HepG2 (cell line): ENCODE data around the gene NNMT. TPM values are rescaled to one million over a fixed set of nuclear protein-coding genes. Genes with fewer than 3 reads are reported as not detected.

Experiments used
- ATAC-seq: fragments of 200-7000 bp; cut with Tn5 transposase; 3 replicates; pipeline ENCODE4 v1.9.1; 2020; ENCODE audit warnings: mild to moderate bottlenecking, moderate library complexity
- BruUV-seq: library from RNA; stranded (reverse); fragments of 400-500 nt; replicated peaks from 2 replicates; lab custom pipeline; 2021; lab: Mats Ljungman, UMichigan
- CTCF ChIA-PET: fragments of 300-600 bp; formaldehyde crosslinking; extraction: SDS; loops from one replicate; lab custom pipeline; 2021; ENCODE audit warnings: low total read pairs, inconsistent platforms, low intra/inter-chr PET ratio; lab: Yijun Ruan, JAX
- POLR2A ChIA-PET: fragments of 350-600 bp; sonication (Branson Sonifier 250); formaldehyde crosslinking; loops from one replicate; lab custom pipeline; 2020; ENCODE audit warnings: antibody characterized with exemption, inconsistent platforms; lab: Yijun Ruan, JAX
- DNase-seq: peaks from one replicate; pipeline ENCODE4 v3.0.0-alpha.2; 2015; ENCODE audit warnings: low spot score
- FAIRE-seq: peaks from 3 replicates; lab custom pipeline; 2011; peaks lifted over from hg19 to GRCh38; lab: Jason Lieb, UNC
- H2AFZ ChIP-seq: one replicate; pipeline ENCODE4 v1.6.1; 2011; ENCODE audit warnings: low read length, inconsistent platforms
- H3K27ac ChIP-seq: fragments of 300-600 bp; 3 replicates; pipeline ENCODE4 v1.8.0; 2011; ENCODE audit warnings: mixed run types, mild to moderate bottlenecking, mixed read lengths, low read length, inconsistent platforms; ENCODE audit not compliant: insufficient read depth; ENCODE audit errors: extremely low read length
- H3K27me3 ChIP-seq, 2 experiments: fragments of 200-600 bp in 1 of 2; 2 replicates in 1 of 2; 3 replicates in 1 of 2; pipeline versions ENCODE4 v1.6.0 to v1.8.0; 2011; ENCODE audit warnings: low read length in 2 of 2, mild to moderate bottlenecking in 2 of 2, moderate library complexity in 2 of 2, inconsistent platforms in 1 of 2; ENCODE audit not compliant: insufficient read depth in 2 of 2, control insufficient read depth in 1 of 2
- H3K36me3 ChIP-seq, 2 experiments: fragments of 200-600 bp in 1 of 2; replicated peaks in 1 of 2; 2 replicates in 1 of 2; 3 replicates in 1 of 2; pipeline versions ENCODE4 v1.5.1 to v1.8.0; 2011; ENCODE audit warnings: low read length in 2 of 2, inconsistent platforms in 1 of 2; ENCODE audit not compliant: insufficient read depth in 2 of 2, control insufficient read depth in 1 of 2
- H3K4me1 ChIP-seq: 2 replicates; pipeline ENCODE4 v1.5.1; 2012; ENCODE audit warnings: low read length, inconsistent platforms; ENCODE audit not compliant: insufficient read depth
- H3K4me2 ChIP-seq: 2 replicates; pipeline ENCODE4 v1.6.0; 2011; ENCODE audit warnings: low read depth, low read length, inconsistent platforms
- H3K4me3 ChIP-seq, 3 experiments: fragments of 200-600 bp in 1 of 3; sonication (generic), shearing (Covaris generic) in 1 of 3; replicated peaks in 1 of 3; 2 replicates each; pipeline ENCODE4 v1.5.1; 2011 to 2016; ENCODE audit warnings: low read length in 3 of 3, inconsistent platforms in 2 of 3, low read depth in 2 of 3, mild to moderate bottlenecking in 2 of 3, control low read depth in 1 of 3, mixed read lengths in 1 of 3; ENCODE audit not compliant: insufficient read depth in 1 of 3
- H3K79me2 ChIP-seq: one replicate; pipeline ENCODE4 v1.6.1; 2011; ENCODE audit warnings: low read length, inconsistent platforms; ENCODE audit not compliant: insufficient read depth
- H3K9ac ChIP-seq: 2 replicates; pipeline ENCODE4 v1.6.0; 2011; ENCODE audit warnings: mild to moderate bottlenecking, low read depth, low read length, inconsistent platforms; ENCODE audit not compliant: insufficient read depth
- H3K9me3 ChIP-seq: 2 replicates; pipeline ENCODE4 v1.5.1; 2012; ENCODE audit warnings: mild to moderate bottlenecking, low read length
- H4K20me1 ChIP-seq: 2 replicates; pipeline ENCODE4 v1.6.0; 2011; ENCODE audit warnings: inconsistent platforms, mild to moderate bottlenecking, low read length, moderate library complexity; ENCODE audit not compliant: insufficient read depth
- ARNT ChIP-seq: fragments of 450-650 bp; IDR thresholded peaks from 2 replicates; pipeline ENCODE4 v1.6.1; 2017
- CBFB ChIP-seq: sonication (generic); formaldehyde crosslinking; IDR thresholded peaks from 2 replicates; pipeline ENCODE4 v1.4.0; 2020; ENCODE audit warnings: missing genetic modification reagents
- FOXP1 ChIP-seq, 2 experiments: fragments of 450-650 bp in 1 of 2; IDR thresholded peaks; 2 replicates each; pipeline ENCODE4 v1.6.1; 2017 to 2018; ENCODE audit warnings: antibody characterized with exemption in 1 of 2
- KAT8 ChIP-seq: IDR thresholded peaks from 2 replicates; pipeline ENCODE4 v1.6.1; 2016; ENCODE audit warnings: missing genetic modification reagents, missing compliant biosample characterization
- NR2C2 ChIP-seq: sonication (generic); formaldehyde crosslinking; IDR thresholded peaks from 2 replicates; pipeline ENCODE4 v1.4.0; 2020; ENCODE audit warnings: missing genetic modification reagents, mild to moderate bottlenecking, moderate library complexity, borderline replicate concordance
- PAX8 ChIP-seq: sonication (generic); formaldehyde crosslinking; IDR thresholded peaks from 2 replicates; pipeline ENCODE4 v1.8.0; 2022; ENCODE audit warnings: mild to moderate bottlenecking, missing genetic modification reagents, borderline replicate concordance
- PCBP2 ChIP-seq: fragments of 200-400 bp; formaldehyde crosslinking; optimal IDR thresholded peaks from 2 replicates; pipeline ENCODE3; 2018; ENCODE audit warnings: low read length, low read depth; ENCODE audit not compliant: poor library complexity, severe bottlenecking
- TCF12 ChIP-seq, 2 experiments: fragments of 450-650 bp in 1 of 2; sonication (generic) in 1 of 2; formaldehyde crosslinking in 1 of 2; IDR thresholded peaks; 2 replicates each; pipeline versions ENCODE4 v1.6.1 to v1.8.0; 2017 to 2022; ENCODE audit warnings: antibody characterized with exemption in 1 of 2, mild to moderate bottlenecking in 1 of 2, missing genetic modification reagents in 1 of 2, moderate library complexity in 1 of 2
- THAP11 ChIP-seq: IDR thresholded peaks from 2 replicates; pipeline ENCODE4 v1.6.1; 2016; ENCODE audit warnings: missing biosample characterization, missing genetic modification reagents
- ZFAT ChIP-seq: sonication (generic); formaldehyde crosslinking; conservative IDR thresholded peaks from 2 replicates; pipeline ENCODE4 v1.8.1; 2023; ENCODE audit warnings: missing genetic modification reagents, inconsistent platforms
- ZMYM2 ChIP-seq: sonication (generic); formaldehyde crosslinking; IDR thresholded peaks from 2 replicates; pipeline ENCODE4 v1.8.0; 2022; ENCODE audit warnings: mild to moderate bottlenecking, missing genetic modification reagents
- ZNF180 ChIP-seq: sonication (generic); formaldehyde crosslinking; IDR thresholded peaks from 2 replicates; pipeline ENCODE4 v1.4.0; 2020; ENCODE audit warnings: low read depth, missing genetic modification reagents, borderline replicate concordance
- ZNF256 ChIP-seq: sonication (generic); formaldehyde crosslinking; conservative IDR thresholded peaks from 2 replicates; pipeline ENCODE4 v1.4.0; 2020; ENCODE audit warnings: missing genetic modification reagents
- ZNF350 ChIP-seq: sonication (generic); formaldehyde crosslinking; IDR thresholded peaks from 2 replicates; pipeline ENCODE4 v1.4.0; 2020; ENCODE audit warnings: mild to moderate bottlenecking, low read depth, missing genetic modification reagents, borderline replicate concordance
- ZNF431 ChIP-seq: sonication (generic); formaldehyde crosslinking; IDR thresholded peaks from 2 replicates; pipeline ENCODE4 v1.9.0; 2022; ENCODE audit warnings: missing genetic modification reagents, low read depth, mild to moderate bottlenecking, borderline replicate concordance
- ZNF589 ChIP-seq: sonication (generic); formaldehyde crosslinking; conservative IDR thresholded peaks from 2 replicates; pipeline ENCODE4 v1.8.0; 2022; ENCODE audit warnings: mild to moderate bottlenecking, moderate library complexity, missing genetic modification reagents
- ZNF619 ChIP-seq: sonication (generic); formaldehyde crosslinking; IDR thresholded peaks from 2 replicates; pipeline ENCODE4 v1.4.0; 2020; ENCODE audit warnings: mild to moderate bottlenecking, missing genetic modification reagents
- ZNF775 ChIP-seq: sonication (generic); formaldehyde crosslinking; IDR thresholded peaks from 2 replicates; pipeline ENCODE4 v1.4.0; 2020; ENCODE audit warnings: missing genetic modification reagents, mild to moderate bottlenecking, moderate library complexity, borderline replicate concordance
- WGBS: methylation state at CpG from one replicate; pipeline ENCODE4 v1.1.6; 2017; ENCODE audit warnings: low lambda C conversion rate; 5-methylcytosine and 5-hydroxymethylcytosine counted together
- in situ Hi-C: cut with HindIII; loops from 2 replicates; pipeline ENCODE4 v1.10.0; 2017; ENCODE audit warnings: low pct_unique_long_range_greater_than_20kb; ENCODE audit not compliant: extremely low pct_ligation_motif_present
- intact Hi-C: fragments of 100-400 bp; cut with micrococcal nuclease; formaldehyde crosslinking; loops from one replicate; pipeline ENCODE4 v1.10.0; 2022; ENCODE audit not compliant: unreplicated experiment
- polyA plus RNA-seq, 8 experiments: library from polyadenylated mRNA; depleted of rRNA in 3 of 8; stranded (reverse) in 7 of 8; unstranded in 1 of 8; fragments of >200 nt; fragmentation: Illumina TruSeq in 4 of 8; extraction: Trizol in 4 of 8; gene quantifications; 2 replicates each; pipeline versions ENCODE4 v1.2.1 to v1.2.3, GENCODE V29; 2011 to 2016; ENCODE audit warnings: low read depth in 4 of 8, missing spikeins in 1 of 8, mixed read lengths in 1 of 8; ENCODE audit not compliant: insufficient read depth in 1 of 8
- total RNA-seq, 5 experiments: library from RNA; depleted of rRNA; stranded (reverse); fragments of >200 nt; fragmentation: Illumina TruSeq; extraction: Trizol; gene quantifications; 2 replicates each; pipeline ENCODE4 v1.2.3, GENCODE V29; 2016; ENCODE audit warnings: low read depth in 1 of 5
- TF ChIP-seq, protein P1 (sequence below): IDR thresholded peaks from 2 replicates; pipeline ENCODE4 v1.6.1; 2016; ENCODE audit warnings: missing compliant biosample characterization, missing genetic modification reagents, borderline replicate concordance
- TF ChIP-seq, protein P2 (sequence below): IDR thresholded peaks from 2 replicates; pipeline ENCODE4 v1.4.0; 2020; ENCODE audit warnings: mild to moderate bottlenecking, missing genetic modification reagents

NNMT gene
- total and polyA plus RNA-seq, 2 of the 13 experiments (the other 11 are each of a cell fraction or from before 2014, with no cell fraction given) = 0.13 TPM; not detected in 1

DNA sequence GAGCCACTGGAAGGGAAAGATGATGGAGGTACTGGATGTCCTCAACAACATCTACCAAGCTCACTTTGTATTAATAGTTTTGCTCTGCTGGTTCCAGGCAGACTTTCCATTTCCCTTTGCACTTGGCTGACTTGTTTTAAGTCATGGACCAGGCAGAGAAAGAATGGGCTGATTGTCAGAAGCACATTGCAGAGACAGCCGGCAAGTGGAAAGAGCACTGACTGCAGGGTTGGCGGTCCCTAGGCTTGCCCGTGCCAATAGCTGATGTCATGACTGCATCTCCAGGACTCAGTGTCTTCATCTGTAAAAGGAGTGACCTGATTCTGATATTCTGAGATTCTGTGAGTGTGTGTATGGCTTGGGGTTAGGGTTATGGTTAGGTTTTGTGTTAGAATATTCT is 20.9 kb upstream of the NNMT start:
- no peak overlapping the region for H3K4me2 ChIP-seq
- POLR2A ChIA-PET = no interaction called here
- no peak overlapping the region for H3K4me3 ChIP-seq
- H3K79me2 ChIP-seq = no peaks in the 10 kb centered on the region
- H3K9ac ChIP-seq = no peak overlapping the region
- FAIRE-seq (no peak), ATAC-seq (no peak), DNase-seq (no peak)
- CTCF ChIA-PET = no interaction called here
- H3K9me3 ChIP-seq = no peaks in the 10 kb centered on the region
- no peak overlapping the region for H2AFZ ChIP-seq
- H4K20me1 ChIP-seq = no peaks in the 10 kb centered on the region
- WGBS = 0% methylated on average over 3 of the region's 3 CpGs
- TF ChIP-seq ZNF775 (no peak), NR2C2 (CRISPR knock-in tag) (no peak), ZNF431 (CRISPR knock-in tag) (no peak), ZMYM2 (CRISPR knock-in tag) (no peak), THAP11 (CRISPR knock-in tag) (no peak), ZNF256 (CRISPR knock-in tag) (no peak), TCF12 (IDR thresholded peaks at IDR 0.05) (no peak), TCF12 (CRISPR knock-in tag; IDR thresholded peaks at IDR 0.05) (no peak), PAX8 (CRISPR knock-in tag) (no peak), ZNF350 (no peak), KAT8 (CRISPR knock-in tag) (no peak), ZFAT (CRISPR knock-in tag) (no peak), ARNT (no peak), ZNF619 (no peak), PCBP2 (no peak), ZNF180 (no peak), FOXP1 (IDR thresholded peaks at IDR 0.05) (no peak), FOXP1 (CRISPR knock-in tag; IDR thresholded peaks at IDR 0.05) (no peak), CBFB (CRISPR knock-in tag) (no peak), ZNF589 (CRISPR knock-in tag) (no peak)
- TF ChIP-seq, protein P1, sequence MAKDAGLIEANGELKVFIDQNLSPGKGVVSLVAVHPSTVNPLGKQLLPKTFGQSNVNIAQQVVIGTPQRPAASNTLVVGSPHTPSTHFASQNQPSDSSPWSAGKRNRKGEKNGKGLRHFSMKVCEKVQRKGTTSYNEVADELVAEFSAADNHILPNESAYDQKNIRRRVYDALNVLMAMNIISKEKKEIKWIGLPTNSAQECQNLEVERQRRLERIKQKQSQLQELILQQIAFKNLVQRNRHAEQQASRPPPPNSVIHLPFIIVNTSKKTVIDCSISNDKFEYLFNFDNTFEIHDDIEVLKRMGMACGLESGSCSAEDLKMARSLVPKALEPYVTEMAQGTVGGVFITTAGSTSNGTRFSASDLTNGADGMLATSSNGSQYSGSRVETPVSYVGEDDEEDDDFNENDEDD = no peak
- TF ChIP-seq, protein P2, sequence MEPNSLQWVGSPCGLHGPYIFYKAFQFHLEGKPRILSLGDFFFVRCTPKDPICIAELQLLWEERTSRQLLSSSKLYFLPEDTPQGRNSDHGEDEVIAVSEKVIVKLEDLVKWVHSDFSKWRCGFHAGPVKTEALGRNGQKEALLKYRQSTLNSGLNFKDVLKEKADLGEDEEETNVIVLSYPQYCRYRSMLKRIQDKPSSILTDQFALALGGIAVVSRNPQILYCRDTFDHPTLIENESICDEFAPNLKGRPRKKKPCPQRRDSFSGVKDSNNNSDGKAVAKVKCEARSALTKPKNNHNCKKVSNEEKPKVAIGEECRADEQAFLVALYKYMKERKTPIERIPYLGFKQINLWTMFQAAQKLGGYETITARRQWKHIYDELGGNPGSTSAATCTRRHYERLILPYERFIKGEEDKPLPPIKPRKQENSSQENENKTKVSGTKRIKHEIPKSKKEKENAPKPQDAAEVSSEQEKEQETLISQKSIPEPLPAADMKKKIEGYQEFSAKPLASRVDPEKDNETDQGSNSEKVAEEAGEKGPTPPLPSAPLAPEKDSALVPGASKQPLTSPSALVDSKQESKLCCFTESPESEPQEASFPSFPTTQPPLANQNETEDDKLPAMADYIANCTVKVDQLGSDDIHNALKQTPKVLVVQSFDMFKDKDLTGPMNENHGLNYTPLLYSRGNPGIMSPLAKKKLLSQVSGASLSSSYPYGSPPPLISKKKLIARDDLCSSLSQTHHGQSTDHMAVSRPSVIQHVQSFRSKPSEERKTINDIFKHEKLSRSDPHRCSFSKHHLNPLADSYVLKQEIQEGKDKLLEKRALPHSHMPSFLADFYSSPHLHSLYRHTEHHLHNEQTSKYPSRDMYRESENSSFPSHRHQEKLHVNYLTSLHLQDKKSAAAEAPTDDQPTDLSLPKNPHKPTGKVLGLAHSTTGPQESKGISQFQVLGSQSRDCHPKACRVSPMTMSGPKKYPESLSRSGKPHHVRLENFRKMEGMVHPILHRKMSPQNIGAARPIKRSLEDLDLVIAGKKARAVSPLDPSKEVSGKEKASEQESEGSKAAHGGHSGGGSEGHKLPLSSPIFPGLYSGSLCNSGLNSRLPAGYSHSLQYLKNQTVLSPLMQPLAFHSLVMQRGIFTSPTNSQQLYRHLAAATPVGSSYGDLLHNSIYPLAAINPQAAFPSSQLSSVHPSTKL (CRISPR knock-in tag) = no peak
- H3K4me1 ChIP-seq = no peaks in the 10 kb centered on the region
- peaks cover 5 to 29% of the 10 kb centered on the region in 2 experiments; a peak in 4 of 5 replicates for H3K27me3 ChIP-seq
- in situ Hi-C loops = no loop called here
- intact Hi-C loops = no loop called here
- no peaks in the 10 kb centered on the region for H3K36me3 ChIP-seq
- no TSS peak for BruUV-seq
- no peak overlapping the region for H3K27ac ChIP-seq
